GM18861 (cell line): Measurements from ENCODE around the gene MYPN.
"Not testable (repeated sequence)": the region's sequence is repeated elsewhere in the genome, so short reads cannot be mapped to it uniquely, and the experiment has no call there.

Experiments used
- ATAC-seq: cut with Tn5 transposase; IDR thresholded peaks from one replicate; pipeline ENCODE4 v1.9.1; 2021; ENCODE audit not compliant: unreplicated experiment

Gene MYPN

DNA sequence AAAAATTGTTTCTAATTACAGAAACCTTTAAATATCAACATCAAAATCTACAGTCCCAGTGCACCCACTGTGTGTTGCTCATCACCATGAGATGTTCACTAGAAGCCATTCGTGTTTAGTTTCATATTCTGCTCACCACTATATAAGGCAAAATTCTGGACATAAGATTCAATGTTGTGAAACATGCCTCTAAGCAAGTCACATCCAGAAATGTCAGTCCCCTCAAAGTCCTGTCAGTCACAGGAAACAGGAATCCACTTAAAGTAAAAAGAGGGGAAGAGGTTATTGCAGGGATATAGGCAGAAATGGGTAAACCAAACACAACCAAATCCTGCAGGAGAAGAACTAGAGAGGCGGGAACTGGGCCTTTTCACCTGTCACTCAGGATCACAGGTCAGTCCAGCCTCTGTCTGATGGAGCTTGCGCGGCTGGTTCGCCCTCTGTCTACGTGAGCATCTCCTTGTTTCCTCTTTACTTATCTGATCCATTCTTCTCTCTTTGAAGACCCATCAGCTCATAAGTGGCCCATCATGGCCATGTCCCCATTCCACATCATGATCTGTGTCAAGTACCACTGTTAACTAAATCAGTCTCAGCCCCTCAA is 58.4 kb downstream of the MYPN start:
- no peak for ATAC-seq

DNA sequence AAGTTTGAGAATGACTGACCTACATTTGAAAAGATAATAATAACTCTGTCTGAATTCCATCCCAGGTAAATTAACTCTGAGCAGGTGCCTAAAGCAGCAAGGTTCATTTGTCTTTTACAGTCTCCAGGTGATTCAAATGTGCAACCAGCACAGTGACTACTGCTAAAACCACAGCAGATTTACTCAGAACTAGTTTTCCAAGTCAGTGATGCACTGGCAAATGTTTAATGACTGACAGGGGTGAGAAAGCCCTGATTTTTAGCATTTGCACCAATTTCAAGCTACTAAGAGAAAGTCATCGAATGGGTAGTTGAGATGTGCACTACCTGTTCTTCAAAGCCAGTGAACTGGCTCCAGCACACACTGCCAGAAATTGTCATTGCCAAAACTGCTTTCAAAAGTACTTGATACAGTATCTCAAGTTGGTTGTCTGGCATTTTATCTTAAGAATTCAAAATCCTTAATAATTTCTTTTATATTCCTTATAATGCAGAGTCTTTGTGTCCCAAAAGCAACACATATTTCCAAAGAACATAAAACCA is 62.3 kb downstream of the MYPN start:
- peak; percentile 57 for ATAC-seq

DNA sequence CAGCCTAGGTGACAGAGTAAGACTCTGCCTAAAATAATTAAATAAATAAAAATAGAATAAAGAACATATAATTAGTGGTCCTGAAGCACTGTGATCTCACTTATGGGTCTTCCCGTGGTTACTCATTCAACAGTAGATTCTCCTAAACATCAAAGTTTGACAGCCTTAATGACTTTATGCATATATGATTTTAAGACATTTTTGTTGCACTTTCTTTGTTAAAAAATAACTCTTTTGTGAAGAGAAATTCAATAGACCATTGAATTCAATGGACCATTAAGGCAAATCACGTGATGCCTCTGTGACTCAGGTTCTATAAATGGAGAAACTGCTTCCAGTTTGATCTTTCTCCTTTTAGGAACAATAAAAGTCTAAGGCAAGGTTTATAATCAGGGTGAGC is 63.0 kb downstream of the MYPN start:
- peak; percentile 42 for ATAC-seq

DNA sequence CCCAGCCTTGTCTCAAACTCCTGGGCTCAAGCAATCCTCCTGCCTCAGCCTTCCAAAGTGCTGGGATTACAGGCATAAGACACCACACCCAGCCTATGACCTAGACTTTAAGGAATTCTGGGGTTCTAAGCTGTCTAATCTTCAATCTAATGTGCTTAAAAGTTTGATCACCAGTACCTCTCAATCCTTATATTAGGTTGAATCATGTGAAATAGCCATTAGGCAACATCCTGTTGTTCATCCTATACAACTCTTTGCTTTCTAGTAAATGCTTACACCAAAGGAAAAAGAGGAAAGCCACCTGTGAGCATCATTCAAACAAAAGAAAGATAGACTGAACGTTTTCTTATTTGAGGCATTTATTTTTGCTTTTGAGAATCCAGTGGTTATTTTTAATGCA is 66.7 kb downstream of the MYPN start:
- no peak for ATAC-seq

DNA sequence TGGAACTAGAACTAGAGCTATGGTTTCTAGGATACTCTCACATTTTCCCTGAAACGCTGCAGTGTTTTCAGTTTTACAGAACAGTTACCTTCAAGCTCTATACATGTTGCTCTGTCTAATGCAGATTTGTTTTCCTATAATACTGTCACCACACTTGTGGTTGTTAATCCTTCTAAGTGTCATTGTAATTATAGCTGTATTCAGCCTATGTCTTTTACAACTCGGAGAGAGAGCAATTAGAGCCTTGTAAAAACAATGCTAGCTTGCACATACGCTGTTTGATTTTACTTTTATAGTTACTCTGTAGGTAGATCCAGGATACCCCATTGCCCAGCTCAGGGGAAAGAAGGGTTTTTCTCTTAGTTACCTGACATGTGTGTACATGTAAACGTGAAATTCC is 67.5 kb downstream of the MYPN start:
- no peak for ATAC-seq

DNA sequence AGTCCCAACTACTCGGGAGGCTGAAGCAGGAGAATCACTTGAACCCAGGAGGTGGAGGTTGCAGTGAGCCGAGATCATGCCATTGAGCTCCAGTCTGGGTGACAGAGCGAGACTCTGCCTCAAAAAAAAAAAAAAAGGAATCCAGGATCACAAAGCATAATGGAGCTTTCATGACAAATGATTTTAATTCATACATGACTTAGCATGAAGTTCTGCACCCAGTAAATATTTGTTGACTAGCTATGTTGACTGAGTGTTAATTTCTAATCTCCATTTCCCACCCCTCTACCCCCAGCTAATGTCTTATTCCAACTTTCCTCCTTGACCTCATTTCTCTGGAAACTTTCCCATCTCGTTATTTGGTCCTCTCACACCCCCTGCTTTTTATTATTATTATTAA is 69.3 kb downstream of the MYPN start:
- no peak for ATAC-seq

DNA sequence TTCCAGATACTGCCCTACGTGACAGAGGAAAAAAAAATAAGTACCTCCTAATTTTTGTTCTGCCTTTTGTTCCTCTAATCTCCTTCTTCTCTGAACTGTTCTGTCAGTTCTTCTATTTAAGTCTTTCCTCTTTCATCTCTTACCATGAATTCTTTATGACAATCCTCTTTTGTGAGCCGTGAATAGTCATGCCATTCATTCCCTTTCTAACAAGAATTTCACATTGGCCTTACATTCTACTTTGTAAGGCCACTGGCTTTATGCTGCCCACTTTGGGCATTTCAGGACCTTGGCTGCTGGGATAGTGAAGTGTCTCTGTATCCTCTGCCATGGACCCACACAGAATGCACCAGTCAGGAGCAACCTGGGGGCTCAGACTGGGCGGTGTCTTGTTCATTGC is 69.7 kb downstream of the MYPN start:
- no peak for ATAC-seq

DNA sequence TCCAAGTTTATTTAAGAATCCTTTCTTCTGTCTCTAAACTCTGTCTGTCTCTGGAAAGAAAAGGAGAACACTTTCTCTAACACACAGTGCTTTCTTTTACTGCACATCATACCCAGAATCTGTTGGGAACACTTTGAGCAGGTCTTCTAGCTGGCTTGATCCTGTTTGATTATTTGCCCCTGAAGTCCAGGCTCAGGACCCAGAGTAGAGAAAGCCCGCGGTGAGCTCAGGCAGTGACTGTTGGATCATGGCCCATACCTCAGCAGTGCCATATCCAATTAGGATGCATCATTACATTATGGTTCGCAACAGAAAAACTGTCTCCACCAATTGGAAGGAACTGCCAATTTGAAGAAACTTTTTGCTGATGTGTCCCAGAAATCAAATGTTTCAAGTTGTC is 71.2 kb downstream of the MYPN start:
- ATAC-seq, result no peak

DNA sequence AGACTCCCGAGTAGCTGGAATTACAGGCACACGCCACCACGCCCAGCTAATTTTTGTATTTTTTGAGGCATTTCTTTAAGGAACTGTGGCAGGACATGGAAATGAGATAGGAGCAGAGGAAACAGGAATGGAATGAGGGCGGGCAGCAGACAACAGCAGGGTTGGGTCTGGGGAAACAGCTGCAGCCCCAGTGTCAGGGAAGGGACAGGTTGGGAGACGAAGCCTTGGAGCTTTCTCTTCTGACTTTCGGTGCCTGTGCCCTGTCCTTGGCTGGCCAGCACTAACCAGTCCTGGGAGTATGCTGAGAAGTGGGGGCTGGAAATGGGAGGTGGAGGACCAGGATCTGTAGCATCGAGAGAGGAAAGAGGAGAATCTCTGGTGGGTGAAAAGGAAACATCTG is 75.3 kb downstream of the MYPN start:
- ATAC-seq, result no peak

DNA sequence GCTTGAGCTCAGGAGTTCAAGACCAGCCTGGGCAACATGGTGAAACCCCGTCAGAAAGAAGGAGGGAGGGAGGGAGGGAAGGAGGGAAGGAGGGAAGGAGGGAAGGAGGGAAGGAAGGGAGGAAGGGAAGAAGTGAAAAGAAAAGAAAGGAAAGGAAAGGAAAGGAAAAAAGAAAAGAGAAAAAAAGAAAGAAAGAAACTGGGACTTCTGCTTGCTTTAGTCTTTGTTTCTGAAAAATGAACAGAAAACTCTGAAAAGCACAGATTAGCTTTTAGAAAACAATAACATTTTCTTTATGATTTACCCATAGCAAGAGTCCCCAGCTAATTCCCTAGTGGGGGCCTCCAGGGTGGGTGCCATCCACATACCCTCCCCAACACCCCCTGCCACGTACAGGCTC is 75.8 kb downstream of the MYPN start:
- ATAC-seq, result no peak

DNA sequence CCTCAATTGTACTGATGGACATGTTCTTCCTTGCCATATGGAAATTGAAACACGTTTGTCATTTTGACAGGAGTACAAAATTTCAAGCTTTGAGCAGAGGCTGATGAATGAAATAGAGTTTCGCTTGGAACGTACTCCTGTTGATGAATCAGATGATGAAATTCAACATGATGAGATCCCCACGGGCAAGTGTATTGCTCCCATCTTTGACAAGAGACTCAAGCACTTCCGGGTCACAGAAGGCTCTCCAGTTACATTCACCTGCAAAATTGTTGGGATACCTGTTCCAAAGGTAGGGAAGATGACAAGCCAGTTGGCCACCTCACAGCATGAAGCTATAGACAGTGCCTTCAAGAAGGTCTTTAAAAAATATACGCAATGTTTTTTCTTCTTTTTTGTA is 79.5 kb downstream of the MYPN start:
- ATAC-seq, result no peak

DNA sequence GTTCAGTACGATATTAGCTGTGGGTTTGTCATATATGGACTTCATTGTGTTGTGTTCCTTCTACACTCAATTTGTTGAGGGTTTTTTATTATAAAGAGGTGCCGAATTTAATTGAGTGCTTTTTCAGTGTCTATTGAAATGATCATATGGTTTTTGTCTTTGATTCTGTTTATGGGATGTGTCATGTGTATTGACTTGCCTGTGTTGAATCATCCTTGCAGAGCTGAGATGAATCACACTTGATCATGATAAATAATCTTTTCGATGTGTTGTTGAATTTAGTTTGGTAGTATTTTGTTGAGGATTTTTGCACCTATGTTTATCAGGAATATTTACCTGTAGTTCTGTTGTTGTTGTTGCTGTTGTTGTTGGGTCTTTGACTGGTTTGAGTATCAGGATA is 82.8 kb downstream of the MYPN start:
- no peak for ATAC-seq

DNA sequence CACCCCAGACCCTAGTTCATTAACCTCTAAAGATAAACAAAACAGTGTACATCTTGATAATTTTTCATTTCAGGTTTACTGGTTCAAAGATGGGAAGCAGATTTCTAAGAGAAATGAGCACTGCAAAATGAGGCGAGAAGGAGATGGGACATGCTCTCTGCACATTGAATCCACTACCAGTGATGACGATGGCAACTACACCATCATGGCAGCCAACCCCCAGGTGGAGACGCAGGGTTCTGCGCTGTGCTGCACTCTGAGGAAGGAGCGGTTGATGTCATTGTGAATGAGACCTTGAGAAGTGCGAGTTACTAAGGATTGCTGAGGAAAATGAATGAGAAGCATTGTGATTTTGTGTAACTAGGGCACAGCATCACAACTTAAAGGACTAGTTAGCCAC is 85.0 kb downstream of the MYPN start:
- no peak for ATAC-seq

DNA sequence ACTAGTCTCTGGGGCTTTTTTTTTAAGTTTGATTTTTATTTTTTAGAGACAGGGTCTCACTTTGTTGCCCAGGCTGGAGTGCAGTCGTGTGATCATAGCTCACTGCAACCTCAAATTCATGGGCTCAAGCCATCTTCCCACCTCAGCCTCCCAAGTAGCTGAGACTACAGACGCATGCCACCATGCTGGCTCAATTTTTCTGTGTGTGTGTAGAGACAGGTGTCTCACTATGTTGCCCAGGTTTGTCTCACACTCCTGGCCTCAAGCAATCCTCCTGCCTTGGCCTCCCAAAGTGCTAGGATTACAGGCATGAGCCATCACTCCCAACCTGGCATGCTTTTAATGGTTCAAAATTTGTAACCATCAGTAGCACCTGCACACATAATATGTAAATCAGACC is 86.5 kb downstream of the MYPN start:
- not testable (repeated sequence) for ATAC-seq

DNA sequence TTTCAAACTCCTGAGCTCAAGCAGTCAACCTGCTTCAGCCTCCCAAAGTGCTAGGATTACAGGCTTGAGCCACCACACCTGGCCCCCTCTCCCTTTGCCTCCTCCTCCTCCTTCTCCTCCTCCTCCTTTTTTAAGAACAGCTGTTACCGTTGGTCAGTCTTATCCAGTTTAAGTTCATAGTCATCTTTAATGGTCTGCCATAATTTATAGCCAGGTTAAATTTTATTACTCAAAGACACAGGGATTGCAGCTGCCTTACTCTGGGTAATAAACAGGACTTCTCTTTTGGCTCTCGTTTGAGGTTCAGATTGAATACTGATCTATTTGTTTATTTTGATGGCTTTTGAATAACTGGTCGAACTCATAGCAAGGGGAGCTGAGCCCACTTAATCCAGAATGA is 87.4 kb downstream of the MYPN start:
- no peak for ATAC-seq

DNA sequence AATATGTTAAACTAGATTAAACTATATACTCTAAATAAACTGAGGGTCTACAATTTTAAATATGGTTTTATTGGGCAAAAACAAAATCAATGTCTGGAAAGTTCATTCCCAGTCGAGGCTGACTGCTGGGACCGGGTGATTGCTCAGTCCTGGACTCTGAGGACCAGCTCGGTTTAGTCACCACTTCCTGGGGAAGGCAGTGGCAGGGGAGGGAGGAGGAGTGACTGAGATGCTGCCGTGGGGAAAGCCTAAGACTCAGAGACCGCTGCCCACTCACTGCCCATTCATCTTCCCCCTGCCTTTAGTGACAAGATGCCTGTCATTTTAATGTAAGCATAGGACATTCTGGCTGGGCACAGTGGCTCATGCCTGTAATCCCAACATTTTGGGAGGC is 93.7 kb downstream of the MYPN start:
- no peak for ATAC-seq

DNA sequence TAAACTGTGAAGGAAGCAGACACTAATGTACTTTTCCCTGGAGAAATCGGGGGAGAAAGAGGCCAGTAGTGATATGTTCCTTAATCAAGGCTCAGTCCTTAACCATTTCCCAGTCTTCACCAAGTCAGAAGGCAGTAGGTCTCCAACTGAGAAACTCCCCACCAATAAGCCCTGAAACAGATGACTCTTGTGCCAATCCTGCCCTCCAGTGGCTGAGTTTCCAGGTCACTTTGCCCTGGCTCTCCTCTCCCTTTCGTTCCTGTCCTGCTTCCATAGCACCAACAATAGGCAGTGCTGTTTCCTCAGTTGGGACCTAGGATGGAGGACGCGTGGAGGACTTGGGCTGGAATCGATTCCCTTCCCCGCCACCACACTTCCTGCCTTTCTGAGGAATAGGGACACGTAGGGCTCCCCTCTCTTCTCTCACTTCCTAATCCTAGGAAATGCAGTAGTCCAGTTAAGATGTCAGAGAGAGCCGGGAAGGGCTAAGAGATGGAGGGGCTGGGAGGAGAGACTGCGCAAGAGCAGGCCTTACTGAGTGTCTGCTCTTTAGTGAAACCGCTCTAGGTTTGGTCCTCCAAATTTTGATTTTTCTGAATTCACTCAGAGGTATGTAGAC is 99.2 kb downstream of the MYPN start:
- peak; percentile 77 for ATAC-seq

DNA sequence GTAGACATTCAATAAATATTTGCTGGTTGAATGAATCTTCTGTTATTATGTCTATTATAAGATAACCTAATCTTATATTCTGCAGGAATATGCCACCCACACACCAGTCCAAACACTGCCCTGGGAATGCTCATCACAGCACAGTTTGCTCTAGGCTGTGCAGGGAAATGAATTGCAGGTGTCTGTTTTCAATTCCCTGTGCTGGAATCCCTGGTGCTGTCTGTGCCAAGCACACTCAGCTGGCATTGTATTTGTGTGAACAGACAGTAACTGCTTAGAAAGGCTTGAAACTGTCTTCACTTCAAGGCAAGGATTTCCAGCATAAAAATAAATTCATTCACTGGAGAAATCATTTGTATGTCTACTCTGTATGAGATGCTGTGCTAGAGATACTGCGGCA is 102.4 kb downstream of the MYPN start:
- no peak for ATAC-seq

DNA sequence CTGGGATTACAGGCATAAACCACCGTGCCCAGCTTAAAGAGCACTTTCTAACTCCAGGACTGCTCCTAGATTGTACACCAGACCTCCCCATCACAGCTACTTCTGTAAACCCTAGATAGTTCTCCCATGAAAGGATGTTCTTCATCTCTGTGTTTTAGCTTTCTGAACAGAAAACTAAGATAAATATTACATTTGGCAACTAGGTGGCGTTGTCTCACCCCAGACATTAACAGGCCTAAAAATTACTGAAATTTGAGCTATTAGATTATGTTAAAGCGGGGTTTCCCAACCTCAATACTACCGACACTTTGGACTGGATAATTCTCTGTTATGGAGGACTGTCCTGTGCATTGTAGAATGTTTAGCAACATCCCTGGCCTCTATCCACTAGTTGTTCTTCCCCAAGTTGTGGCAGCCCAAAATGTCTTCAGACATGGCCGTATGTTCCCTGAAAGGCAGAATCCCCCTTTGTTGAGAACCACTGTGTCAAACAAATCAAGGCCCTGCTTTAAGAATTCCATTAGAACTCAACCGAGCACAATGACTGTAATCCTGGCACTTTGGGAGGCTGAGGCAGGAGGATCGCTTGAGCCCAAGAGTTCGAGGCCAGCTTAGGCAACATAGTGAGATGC is 103.5 kb downstream of the MYPN start:
- no peak for ATAC-seq

DNA sequence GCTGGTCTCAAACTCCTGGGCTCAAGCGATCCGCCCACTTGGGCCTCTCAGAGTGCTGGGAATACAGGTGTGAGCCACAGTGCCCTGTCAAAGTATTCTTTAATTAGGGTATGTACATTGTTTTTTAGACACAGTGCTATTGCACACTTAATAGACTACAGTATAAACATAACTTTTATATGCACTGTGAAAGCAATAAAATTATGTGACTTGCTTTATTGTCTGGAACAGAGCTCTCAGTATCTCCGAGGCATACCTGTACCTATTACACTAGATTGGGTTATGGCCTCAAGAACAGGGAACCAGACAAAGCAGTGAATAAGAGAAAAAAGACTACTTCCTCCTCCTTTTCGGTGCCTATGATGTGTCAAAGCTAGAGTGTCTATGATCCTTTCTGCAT is 109.5 kb downstream of the MYPN start:
- no peak for ATAC-seq

DNA sequence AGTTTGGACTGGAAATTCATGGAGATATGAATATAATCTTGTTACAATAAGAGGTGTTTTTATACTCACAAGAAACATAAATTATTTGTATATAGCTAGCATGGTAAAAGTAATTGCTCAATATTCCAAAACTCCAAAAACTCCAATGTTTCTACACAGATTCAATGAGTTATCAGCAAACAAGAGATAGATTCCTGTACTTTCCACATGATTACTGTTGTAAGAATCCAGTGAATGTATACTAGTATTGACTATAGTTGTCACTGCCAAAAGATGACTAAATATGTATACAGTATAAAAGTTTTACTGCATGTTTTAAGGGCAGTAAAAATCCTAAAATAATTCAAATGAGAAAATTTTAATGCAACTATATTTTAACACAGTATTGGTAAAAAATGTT is 111.9 kb downstream of the MYPN start:
- no peak for ATAC-seq

DNA sequence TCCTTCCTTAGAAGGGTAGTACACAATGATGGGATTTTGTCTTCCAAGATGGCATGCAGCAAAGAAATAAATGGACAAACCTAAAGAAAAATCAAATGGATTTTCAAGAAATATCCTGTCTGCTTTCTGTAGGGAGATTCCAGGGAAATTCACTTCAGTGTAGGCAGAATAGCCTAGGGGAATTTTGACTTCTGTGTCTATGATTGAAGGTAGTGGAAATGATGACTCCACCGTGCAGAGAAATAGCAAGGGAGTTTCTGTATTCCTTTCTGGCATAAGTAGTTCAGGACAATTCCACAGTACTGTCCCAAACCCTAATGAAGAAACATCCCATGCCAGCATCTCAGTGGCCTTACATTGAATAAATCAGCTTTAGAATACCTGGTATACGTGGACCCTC is 113.1 kb downstream of the MYPN start:
- ATAC-seq, result no peak
